HG03175 (cell line): ENCODE results near the gene ABI3BP.

ENCODE experiments used
- ATAC-seq: cut with Tn5 transposase; IDR thresholded peaks from one replicate; pipeline ENCODE4 v1.9.1; 2021; ENCODE audit warnings: mild to moderate bottlenecking, moderate library complexity; ENCODE audit not compliant: unreplicated experiment

The ABI3BP gene

GRCh38 chr3:100891033-100891432, 102.2 kb downstream of the ABI3BP start:
- ATAC-seq, result no peak

- no peak for ATAC-seq
Measured at GRCh38 chr3:100888881-100889280, 104.3 kb downstream of the ABI3BP start.

- no peak for ATAC-seq
Measured at GRCh38 chr3:100882571-100882984, 110.6 kb downstream of the ABI3BP start.

GRCh38 chr3:100880845-100881244, 112.4 kb downstream of the ABI3BP start:
- ATAC-seq, result no peak

- ATAC-seq, result no peak
Measured at GRCh38 chr3:100880072-100880471, 113.1 kb downstream of the ABI3BP start.

GRCh38 chr3:100879195-100879810, 113.9 kb downstream of the ABI3BP start:
- ATAC-seq, result no peak

GRCh38 chr3:100877286-100877685, 115.9 kb downstream of the ABI3BP start:
- ATAC-seq, result no peak

- no peak for ATAC-seq
Measured at GRCh38 chr3:100875239-100875638, 118.0 kb downstream of the ABI3BP start.

GRCh38 chr3:100873611-100874010, 119.6 kb downstream of the ABI3BP start:
- ATAC-seq, result no peak

- ATAC-seq, result no peak
Measured at GRCh38 chr3:100871306-100871705, 121.9 kb downstream of the ABI3BP start.

- no peak for ATAC-seq
Measured at GRCh38 chr3:100869787-100870186, 123.4 kb downstream of the ABI3BP start.

- ATAC-seq, result no peak
Measured at GRCh38 chr3:100868894-100869293, 124.3 kb downstream of the ABI3BP start.

GRCh38 chr3:100868096-100868495, 125.1 kb downstream of the ABI3BP start:
- ATAC-seq, result no peak

GRCh38 chr3:100865442-100865841, 127.8 kb downstream of the ABI3BP start:
- no peak for ATAC-seq

- no peak for ATAC-seq
Measured at GRCh38 chr3:100864471-100865250, 128.6 kb downstream of the ABI3BP start.

- no peak for ATAC-seq
Measured at GRCh38 chr3:100857863-100858262, 135.4 kb downstream of the ABI3BP start.

GRCh38 chr3:100856821-100857220, 136.4 kb downstream of the ABI3BP start:
- no peak for ATAC-seq

GRCh38 chr3:100852840-100853239, 140.4 kb downstream of the ABI3BP start:
- ATAC-seq, result no peak

- no peak for ATAC-seq
Measured at GRCh38 chr3:100850701-100851100, 142.5 kb downstream of the ABI3BP start.

GRCh38 chr3:100850156-100850555, 143.1 kb downstream of the ABI3BP start:
- no peak for ATAC-seq

GRCh38 chr3:100844063-100844936, 148.9 kb downstream of the ABI3BP start:
- no peak for ATAC-seq

- ATAC-seq, result no peak
Measured at GRCh38 chr3:100838157-100838556, 155.1 kb downstream of the ABI3BP start.
